HG03520 (cell line): ENCODE measurements around the gene WWOX.

Source experiments
- ATAC-seq: cut with Tn5 transposase; IDR thresholded peaks from one replicate; pipeline ENCODE4 v1.9.1; 2021; ENCODE audit warnings: mild to moderate bottlenecking, moderate library complexity; ENCODE audit not compliant: unreplicated experiment

WWOX gene

DNA sequence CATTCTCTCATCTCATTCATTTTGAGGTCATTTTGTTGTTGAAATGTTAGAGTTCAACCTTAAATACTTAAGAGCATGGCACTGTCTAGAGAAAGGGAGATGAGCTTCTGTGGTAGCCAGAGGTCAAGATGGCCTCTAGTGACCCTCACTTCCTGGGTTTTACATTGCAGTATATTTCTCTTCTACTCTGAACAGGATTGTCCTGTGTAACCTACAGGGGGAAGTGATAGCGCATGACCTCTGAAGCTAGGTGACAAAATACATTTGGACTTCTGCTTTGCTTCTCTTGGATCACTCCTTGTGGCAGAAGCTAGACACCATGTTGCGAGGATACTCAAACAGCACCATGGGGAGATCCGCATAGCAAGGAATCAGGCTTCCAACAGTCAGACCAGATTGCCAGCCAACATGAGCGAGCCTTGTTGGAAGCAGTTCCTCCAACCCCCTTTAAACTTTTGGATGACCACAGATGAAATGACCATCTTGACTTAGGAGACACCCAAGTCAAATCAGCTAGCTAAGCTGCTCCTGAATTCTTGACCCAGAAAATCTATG is 752.7 kb downstream of the WWOX start:
- ATAC-seq = no peak

- ATAC-seq = no peak
Measured at GRCh38 chr16:78862022-78862421, 762.6 kb downstream of the WWOX start.

DNA sequence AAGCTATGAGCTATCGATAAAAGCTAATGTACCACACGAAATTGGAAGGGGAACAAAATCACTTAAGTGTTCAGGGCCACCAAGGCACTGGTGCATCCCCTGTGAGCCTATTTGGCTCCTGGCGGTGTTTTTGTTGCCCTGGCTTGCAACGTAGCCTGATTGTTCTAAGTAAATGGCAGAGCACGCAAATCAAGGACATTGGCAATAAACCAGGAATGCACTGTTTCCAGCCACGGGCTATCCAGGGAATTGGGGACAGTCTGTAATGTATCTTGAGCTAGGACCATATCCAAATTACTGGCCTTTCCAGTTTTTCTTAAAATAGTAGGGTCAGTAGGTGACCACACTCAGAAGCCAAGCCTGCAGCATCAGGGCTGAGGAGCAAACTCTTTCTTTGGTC is 767.1 kb downstream of the WWOX start:
- no peak for ATAC-seq

DNA sequence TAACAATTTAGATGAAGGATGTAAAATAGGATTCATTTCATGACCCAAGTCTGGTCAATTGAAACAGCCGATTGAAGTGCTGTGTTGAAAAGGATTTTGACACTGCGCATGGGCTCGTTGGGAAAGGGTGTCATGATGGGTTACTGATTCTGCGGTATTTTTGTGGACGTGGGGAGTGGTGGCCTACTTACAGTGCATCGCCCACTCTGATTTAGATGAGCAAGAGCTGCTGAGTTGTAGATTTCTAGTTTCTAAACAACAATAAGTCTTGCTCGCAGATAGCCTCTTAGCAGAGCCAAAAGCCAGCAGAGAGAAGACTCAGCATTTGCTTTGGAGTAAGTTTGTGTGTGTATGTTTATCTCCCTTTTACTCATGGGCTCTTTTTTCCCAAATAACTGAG is 770.0 kb downstream of the WWOX start:
- ATAC-seq = no peak

- ATAC-seq = no peak
Measured at GRCh38 chr16:78871241-78871640, 771.8 kb downstream of the WWOX start.

GRCh38 chr16:78876671-78877070 is 777.2 kb downstream of the WWOX start:
- ATAC-seq = no peak

DNA sequence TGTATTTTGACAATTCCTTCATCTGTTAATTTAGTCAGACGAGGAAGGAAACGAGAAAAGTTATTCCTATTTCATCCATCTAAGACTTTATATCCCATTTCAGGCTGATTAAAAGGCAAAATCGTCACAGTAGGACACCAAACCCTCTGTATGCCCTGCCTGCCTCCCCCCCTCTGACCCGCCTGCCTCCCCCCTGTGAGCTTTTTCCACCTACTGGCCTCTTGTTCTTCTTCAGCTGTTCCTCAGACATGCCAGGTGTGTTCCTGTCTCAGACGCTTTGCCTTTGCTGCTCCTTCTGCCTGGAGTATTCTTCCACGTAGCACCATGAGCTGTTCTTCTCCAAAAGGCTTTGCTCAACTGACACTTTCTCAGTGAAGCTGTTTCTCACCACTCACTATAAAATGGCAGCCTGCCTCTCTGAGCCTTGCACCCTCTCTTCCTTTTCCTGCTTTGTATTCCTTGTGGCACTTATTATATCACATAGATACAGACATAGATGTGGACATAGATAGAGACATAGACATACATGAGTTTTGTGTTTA is 777.7 kb downstream of the WWOX start:
- no peak for ATAC-seq

- ATAC-seq = no peak
Measured at GRCh38 chr16:78878570-78878969, 779.1 kb downstream of the WWOX start.

GRCh38 chr16:78879011-78879410 is 779.6 kb downstream of the WWOX start:
- ATAC-seq = no peak

DNA sequence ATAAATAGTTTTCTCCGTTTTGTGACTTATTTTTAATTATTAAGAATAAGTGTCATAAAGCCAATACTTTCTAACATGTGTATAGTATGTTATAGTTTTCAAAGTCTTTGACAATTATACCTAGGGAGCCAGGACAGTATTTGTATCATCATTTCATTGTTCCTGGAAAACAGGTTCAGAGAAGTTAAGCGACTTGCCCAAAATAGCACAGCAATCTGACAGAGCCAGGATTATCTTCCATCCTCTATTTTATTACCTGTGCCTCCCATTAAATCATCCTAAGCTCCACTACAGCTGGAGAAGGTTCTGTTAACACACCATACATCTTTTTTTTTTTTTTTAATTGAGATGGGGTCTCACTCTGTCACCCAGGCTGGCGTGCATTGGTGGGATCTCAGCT is 782.7 kb downstream of the WWOX start:
- no peak for ATAC-seq

DNA sequence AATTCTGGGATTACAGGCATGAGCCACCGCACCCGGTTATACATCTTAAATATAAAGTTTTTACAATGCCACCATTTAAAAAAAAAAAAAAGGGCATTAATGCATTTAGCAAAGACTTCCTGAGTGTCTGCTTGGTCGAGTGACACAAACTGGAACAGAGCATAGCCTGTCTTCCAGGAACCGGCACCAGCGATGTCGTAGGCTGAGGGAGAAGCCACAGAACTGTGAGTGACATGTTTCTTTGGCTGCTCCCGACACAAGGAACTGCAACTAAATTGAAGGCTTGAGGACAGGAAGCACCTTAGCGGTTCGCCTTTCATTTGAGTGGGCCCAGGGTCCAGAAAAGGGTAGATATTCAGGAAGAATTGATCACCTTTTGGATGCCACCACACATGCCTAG is 783.3 kb downstream of the WWOX start:
- no peak for ATAC-seq

GRCh38 chr16:78884204-78884603 is 784.8 kb downstream of the WWOX start:
- ATAC-seq = no peak

DNA sequence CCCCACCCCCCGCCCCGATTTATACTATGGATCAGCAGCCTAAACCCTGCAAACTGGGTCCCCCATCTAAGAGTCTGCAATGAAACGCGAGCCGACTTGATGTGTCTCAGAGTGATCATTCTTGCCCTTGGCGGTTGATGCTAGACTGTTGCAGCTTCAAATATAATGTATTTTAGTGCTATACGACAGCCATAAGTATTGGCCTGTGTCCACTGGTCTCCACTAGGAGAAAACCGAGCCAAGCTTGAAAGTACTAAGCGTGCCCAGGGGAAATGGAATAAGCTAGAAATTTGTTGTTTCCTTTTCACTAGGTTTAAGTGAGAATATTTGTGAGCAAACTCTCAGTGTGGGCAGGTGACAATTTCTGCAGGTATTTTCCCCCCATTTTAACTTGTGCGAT is 789.9 kb downstream of the WWOX start:
- ATAC-seq = no peak

GRCh38 chr16:78890373-78890895 is 791.0 kb downstream of the WWOX start:
- no peak for ATAC-seq

- no peak for ATAC-seq
Measured at GRCh38 chr16:78892951-78893733, 793.7 kb downstream of the WWOX start.

DNA sequence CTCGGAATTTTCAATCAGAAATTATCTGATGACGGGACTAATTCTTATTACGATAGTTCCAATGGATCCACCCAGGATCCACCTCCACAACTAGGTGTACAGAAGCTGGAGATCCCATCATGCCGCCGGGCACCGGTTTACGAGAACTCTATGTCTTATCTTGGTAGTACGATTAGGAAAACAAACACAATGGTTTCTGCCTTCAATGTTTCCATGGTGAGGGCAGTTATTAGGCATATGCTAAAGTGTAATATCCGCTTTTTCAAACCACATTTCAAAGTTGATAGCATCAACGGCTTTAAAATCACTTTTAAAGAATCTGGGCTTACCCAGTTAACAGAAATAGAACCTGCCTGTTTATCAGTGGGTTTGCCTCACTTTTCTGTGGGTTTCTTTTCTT is 795.4 kb downstream of the WWOX start:
- no peak for ATAC-seq

DNA sequence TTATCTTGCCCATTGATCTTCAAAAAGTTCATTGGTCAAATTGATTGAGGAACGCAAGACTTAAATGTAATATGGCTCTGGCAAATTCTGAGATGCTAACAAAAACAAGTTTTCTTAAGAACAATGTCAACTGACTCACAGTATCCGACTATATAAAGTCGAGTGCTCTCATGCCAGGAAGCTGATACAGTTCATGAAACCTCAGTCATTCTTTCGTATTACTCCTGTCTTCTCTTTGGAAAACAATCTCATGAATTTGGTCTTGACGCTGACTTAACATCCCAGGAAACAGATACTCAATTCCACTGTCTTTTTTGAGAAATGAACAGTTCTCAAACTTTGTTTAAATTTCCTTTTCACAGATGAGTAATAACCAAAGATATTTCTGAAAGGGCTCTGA is 796.2 kb downstream of the WWOX start:
- ATAC-seq = no peak

GRCh38 chr16:78896280-78896679 is 796.8 kb downstream of the WWOX start:
- ATAC-seq = no peak

- ATAC-seq = no peak
Measured at GRCh38 chr16:78897299-78897698, 797.8 kb downstream of the WWOX start.

DNA sequence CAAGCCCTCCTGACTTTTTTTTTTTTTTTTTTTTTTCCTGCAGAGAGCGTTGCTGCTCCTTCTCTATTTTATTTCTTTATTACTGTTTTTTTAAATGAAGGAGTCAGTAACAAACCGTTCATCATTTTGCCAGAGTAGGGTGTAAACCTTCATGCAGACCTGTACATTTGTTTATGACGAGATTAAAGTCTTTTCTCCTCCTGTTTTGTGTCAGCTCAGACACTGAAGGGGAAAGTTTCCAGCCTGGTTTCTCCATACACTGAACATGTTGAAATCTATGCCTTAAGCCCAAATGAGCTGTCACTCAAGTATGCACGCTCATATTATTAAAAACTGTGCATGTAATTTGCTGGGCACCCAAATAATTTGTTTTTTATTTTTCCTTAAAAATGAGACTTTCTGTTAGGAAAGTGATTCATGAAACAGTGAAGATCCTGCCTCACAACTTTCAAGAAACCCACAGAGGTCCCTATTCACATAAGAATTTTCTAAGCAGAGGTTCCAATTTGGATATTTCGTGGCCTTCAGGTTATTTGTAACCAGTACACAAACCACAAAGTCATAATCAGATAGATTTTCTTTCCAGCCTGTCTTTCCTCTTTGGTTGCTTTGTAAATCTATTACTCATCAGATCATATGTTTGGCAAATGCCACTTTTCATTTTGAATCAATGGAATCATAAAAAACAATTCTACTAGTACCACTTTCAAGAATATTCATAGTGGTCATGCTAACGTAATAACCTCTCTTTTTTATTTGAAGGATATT is 800.8 kb downstream of the WWOX start:
- ATAC-seq = no peak

DNA sequence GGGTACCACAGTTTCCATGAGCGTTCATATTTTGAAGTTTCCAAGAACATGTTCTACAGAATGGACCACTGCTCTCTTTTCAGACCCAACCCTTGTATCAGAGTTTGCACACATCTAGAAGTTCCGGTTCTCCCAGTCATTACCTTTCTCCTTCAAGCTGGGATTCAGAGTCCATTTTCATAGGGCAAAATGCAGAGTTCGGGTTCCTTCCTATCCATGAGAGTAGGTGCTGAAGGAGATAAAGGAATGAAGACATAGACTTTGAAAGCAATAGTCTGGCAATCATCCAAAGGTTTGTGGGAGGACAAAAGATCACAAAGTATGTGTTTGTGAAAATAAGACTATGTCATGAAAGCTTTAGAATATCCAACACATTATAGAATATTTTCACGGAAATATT is 801.5 kb downstream of the WWOX start:
- no peak for ATAC-seq

DNA sequence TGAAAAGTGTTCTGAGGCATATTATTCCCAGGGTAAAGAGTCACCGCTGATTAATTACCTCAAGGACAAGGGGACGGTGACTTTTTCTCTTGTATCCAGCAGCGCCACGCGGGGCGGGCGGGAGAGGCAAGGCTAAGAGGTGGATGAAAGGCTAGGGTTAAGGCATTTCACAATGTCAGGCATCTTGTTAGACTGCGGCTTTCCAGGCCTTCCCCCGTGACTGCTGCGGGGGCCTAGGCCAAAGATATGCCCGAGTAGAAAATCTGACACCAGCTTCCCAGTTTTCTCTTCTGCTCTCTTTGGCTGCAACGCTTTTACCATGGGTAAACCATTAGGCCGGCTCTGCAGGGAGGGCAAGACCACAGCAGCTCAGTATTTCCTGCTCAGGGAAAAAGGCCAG is 802.9 kb downstream of the WWOX start:
- ATAC-seq = no peak
